Measurements from ENCODE around the gene PYGO1.
"Not testable (repeated sequence)": the region's sequence is repeated elsewhere in the genome, so short reads cannot be mapped to it uniquely, and the experiment has no call there.

PYGO1 gene

GRCh38 chr15:55564347-55565145 is 23.6 kb downstream of the PYGO1 start:
- DNase-seq, result no peak

- no peak for DNase-seq
These were observed 25.5 kb downstream of the PYGO1 start for GRCh38 chr15:55562601-55563000.

- no peak for DNase-seq
These were observed 33.1 kb downstream of the PYGO1 start for GRCh38 chr15:55555089-55555488.

GRCh38 chr15:55552926-55553325 is 35.2 kb downstream of the PYGO1 start:
- no peak for DNase-seq

GRCh38 chr15:55552451-55552850 is 35.7 kb downstream of the PYGO1 start:
- no peak for DNase-seq

GRCh38 chr15:55549305-55549704 is 38.8 kb downstream of the PYGO1 start:
- no peak for DNase-seq

- DNase-seq, result no peak
These were observed 41.4 kb downstream of the PYGO1 start for GRCh38 chr15:55546718-55547117.

- no peak for DNase-seq
These were observed 52.7 kb downstream of the PYGO1 start for GRCh38 chr15:55535436-55535835.

GRCh38 chr15:55532944-55533343 is 55.2 kb downstream of the PYGO1 start:
- DNase-seq, result no peak

- no peak for DNase-seq
These were observed 57.3 kb downstream of the PYGO1 start for GRCh38 chr15:55530861-55531313.

- no peak for DNase-seq
These were observed 59.3 kb downstream of the PYGO1 start for GRCh38 chr15:55528812-55529211.

GRCh38 chr15:55527150-55527549 is 61.0 kb downstream of the PYGO1 start:
- DNase-seq, result no peak

GRCh38 chr15:55526559-55527036 is 61.5 kb downstream of the PYGO1 start:
- no peak for DNase-seq

GRCh38 chr15:55522742-55523450 is 65.2 kb downstream of the PYGO1 start:
- no peak for DNase-seq

- no peak for DNase-seq
These were observed 69.5 kb downstream of the PYGO1 start for GRCh38 chr15:55518641-55519040.

GRCh38 chr15:55518009-55518408 is 70.1 kb downstream of the PYGO1 start:
- no peak for DNase-seq

- no peak for DNase-seq
These were observed 72.0 kb downstream of the PYGO1 start for GRCh38 chr15:55515991-55516776.

- no peak for DNase-seq
These were observed 72.7 kb downstream of the PYGO1 start for GRCh38 chr15:55515491-55515890.

GRCh38 chr15:55514414-55514850 is 73.7 kb downstream of the PYGO1 start:
- DNase-seq, result no peak

- DNase-seq, result not testable (repeated sequence)
These were observed 74.3 kb downstream of the PYGO1 start for GRCh38 chr15:55513621-55514413.

- DNase-seq, result no peak
These were observed 75.0 kb downstream of the PYGO1 start for GRCh38 chr15:55513152-55513551.

GRCh38 chr15:55507567-55507966 is 80.6 kb downstream of the PYGO1 start:
- no peak for DNase-seq
